IPS-18c (cell line): ENCODE measurements around the gene C1orf174.

Source experiments
- H3K4me3 ChIP-seq: 2 replicates; pipeline ENCODE4 v1.7.0; 2013; ENCODE audit warnings: low read depth, mild to moderate bottlenecking, low read length, moderate library complexity; ENCODE audit not compliant: insufficient read depth
- H3K9me3 ChIP-seq: one replicate; pipeline ENCODE4 v1.6.1; 2013; ENCODE audit warnings: mild to moderate bottlenecking, low read length, moderate library complexity; ENCODE audit not compliant: control insufficient read depth, insufficient read depth

C1orf174 gene

DNA sequence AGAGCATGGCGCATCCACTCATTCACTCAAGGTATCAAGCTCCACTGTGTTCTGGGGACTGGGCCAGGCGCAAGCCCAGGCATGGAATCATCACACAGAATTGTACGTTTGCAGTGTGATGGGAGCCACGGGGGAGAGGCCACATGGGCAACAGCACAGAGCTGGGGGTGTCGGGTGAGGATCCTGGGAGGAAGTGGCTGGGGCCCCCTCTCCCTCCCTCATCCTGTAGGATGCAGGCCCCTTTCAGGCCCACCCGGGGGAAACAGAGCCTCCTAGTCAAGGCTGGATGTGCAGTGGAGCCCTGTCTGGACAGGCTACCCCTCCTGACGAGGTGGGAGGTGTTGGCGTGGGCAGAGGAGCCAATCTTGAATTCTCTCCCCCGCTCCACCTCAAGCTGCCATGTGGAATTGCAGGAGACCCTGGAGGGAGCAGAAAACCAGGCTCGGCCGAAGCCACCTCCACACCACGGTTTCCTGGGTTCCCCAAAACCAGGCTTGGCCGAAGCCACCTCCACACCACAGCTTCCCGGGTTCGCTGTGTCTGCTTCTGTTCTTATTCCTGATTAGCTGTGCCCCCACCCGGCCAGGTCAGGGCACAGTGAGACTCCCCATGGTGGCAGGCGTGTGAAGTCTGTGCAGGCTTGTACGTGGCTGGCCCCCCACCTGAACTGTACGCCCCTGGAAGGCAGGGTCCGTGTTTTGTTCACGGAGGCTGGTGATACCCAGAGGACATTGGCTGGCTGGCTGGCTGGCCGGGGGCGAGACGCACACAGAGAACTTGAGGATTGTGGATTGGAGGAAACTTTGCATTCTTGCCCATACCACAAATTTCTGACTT, 4.2 kb upstream of the C1orf174 start:
- peaks cover 6% of the 10 kb centered on the region for H3K9me3 ChIP-seq
- no peak overlapping the region for H3K4me3 ChIP-seq

DNA sequence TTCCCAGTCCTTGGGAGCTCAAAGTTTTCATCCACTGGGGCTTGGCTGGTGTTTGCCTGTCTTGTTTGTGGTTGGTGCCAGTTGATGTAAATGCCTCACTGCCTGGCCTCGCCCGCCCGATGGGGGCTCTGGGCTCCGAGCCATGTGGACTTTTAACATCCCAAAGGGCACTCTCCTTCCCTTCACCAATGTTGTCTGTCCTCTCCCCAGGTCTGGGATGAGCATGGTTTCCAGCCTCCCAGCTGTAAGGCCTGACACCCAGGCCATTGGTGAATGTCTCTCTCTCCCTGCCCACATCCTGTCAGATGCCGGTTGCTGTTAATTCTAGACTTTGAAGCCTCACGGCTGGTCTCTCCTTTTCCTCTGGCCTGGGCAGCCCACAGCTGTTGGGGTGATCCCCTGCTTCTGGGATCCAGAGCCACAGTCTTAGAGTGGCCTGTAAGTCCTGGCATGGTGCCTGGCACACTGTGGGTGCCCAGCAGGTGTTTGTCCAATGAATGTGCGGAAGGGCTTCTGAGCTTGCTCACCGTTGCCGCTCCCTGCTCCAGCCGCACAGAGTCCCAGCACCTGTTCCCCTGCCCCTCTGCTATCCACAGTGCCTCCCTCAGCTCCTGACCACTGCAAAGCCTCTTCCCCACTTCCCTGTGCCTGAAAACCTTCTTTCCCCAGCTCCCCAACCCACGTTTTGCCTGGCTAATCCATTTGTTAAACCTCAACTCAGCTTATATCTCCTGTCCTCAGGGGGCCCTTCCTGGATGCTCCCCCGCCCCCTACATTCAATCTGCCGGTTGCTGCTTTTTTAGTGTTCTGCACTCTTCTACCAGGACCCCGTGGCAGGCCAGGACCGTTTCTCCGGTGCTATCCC, 3.3 kb upstream of the C1orf174 start:
- Histone ChIP-seq H3K9me3 (peaks cover 6% of the 10 kb centered on the region), H3K4me3 (no peak overlapping the region)

DNA sequence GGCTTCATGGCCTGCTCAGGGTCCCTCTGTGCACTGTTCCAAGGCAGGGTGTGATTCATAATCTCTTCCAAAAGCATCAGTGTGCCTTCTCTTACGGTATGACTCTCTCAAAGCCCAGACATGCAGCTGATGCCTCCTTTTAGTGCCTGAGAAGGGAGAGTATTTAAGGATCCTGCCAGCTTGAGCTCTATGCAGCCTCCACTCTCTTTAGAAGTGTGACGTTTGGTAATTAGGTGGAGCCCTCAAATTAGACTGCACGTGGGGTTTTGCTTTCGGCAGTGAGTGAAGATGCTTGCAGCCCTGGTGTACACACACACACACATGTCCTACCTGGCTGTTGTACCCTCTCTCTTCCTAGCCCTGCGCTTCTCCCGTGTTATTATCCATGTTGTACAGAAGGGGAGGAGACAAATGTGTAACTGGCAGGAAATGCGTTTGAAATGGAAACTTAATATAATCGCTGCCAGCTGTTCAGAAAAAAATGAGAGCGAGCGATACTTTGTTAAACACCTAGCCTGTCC, 2.6 kb upstream of the C1orf174 start:
- Histone ChIP-seq H3K4me3 (no peak overlapping the region), H3K9me3 (peaks cover 6% of the 10 kb centered on the region)

DNA sequence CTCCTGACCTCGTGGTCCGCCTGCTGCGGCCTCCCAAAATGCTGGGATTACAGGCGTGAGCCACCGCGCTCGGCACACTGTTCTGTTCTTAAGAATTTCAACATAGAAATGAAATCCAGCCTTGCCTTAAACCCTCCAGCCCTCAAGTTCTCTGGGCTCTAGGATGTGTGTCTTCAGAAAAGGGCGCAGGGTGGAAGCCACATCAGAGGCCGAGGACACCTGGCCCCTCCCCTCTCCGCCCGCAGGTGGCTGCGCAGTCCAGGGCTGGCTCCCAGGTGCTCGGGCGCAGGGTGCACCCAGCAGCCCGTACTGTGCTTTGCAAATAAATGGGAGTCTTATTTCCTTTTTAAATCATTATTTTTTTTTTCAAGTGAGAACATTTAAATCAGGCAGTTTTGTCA, 2.0 kb upstream of the C1orf174 start:
- Histone ChIP-seq H3K9me3 (peaks cover 4% of the 10 kb centered on the region), H3K4me3 (no peak overlapping the region)

DNA sequence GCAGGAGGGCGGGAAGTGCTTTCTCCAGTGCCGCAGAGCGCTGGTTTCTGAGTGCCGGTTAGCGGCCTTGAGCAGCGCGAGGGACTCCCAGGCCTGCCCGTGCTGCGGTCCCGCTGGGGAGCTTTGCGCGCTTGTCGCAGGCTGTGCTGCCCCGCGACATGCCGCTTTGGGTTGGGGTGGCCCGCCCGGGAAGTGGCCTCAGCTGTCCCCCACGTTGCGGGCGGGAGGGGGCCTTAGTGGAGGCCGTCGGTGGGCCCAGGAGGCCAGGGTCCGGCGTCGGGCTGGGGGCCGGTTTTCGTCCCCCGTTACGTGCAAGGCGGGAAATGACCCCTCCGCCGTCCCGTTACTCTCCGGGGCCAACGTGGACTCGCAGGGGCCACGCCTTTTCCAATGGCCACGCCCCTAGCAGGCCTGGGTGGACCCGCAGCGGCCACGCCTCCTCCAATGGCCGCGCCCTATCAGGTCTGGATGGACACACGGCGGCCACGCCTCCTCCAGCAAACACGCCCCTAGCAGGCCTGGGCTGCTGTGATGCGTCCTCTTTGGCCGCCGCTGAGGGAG, 977 bp upstream of the C1orf174 start:
- Histone ChIP-seq H3K9me3 (peaks cover 4% of the 10 kb centered on the region), H3K4me3 (peak overlapping the region; percentile 99)

DNA sequence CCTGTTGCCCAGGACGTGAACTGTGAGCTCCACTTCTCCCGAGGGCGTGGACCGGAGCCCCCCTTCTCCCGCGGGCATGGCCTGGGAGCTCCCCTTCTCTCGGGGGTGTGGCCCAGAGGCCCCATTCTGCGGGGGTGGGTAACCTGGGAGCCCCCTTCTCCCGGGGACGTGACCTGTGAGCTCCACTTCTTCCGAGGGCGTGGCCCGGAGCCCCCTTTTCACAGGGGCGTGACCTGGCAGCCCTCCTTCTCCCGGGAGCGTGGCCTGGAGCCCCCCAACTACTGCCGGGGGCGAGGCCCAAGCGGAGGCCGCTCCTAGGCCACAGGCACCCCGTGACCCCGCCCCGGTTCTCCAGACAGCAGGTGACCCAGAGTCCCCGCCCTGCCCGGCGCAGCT, 320 bp downstream of the C1orf174 start:
- Histone ChIP-seq H3K9me3 (peaks cover 4% of the 10 kb centered on the region), H3K4me3 (peak overlapping the region; percentile 99)

DNA sequence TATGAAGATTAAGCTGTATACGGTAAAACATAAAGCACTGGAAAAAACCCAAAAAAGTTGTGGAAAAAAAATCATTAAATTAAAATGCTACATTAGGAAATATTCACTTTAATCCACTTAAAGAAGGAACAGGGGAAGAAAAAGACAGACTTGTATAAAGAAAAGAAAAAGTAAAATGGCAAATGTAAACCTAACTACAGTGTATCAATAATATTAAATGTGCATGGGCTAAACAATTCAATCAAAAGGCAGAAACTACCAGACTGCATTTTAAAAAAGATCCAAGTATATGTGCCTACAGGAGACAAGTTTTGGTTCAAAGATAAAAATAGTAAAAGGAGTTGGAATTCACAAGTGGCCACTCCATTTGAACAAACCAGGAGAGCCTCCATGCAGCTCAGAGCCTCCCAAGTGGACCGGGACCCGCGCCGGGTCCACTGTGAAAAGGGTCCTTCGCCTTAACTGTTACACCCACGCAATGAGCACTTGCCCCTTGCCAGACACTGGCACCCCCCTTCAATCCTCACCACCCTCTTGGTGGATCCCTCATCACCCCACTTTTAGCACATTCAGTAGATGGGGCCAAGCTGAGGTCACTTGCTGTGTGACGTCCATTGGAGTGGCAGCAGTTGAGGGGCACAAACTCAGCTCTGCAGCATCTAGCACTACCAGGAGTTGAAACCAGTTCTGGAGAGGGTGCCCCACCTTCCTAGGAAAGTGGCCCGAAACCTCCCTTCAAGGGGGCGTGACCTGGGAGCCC, 898 bp downstream of the C1orf174 start:
- Histone ChIP-seq H3K4me3 (peak overlapping the region; percentile 99), H3K9me3 (peaks cover 4% of the 10 kb centered on the region)

DNA sequence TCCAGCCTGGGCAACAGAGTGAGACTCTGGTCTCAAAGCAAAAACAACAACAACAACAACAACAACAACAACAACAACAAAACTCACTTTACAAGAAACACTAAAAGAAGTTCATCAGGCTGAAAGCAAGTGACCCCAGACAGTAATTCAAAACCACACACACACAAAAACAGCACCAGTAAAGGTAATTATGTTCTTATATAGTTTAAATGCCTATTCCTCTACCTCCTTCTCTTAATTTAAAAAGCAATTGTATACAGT, 1.7 kb downstream of the C1orf174 start:
- no peak overlapping the region for H3K4me3 ChIP-seq
- H3K9me3 ChIP-seq: peaks cover 4% of the 10 kb centered on the region

DNA sequence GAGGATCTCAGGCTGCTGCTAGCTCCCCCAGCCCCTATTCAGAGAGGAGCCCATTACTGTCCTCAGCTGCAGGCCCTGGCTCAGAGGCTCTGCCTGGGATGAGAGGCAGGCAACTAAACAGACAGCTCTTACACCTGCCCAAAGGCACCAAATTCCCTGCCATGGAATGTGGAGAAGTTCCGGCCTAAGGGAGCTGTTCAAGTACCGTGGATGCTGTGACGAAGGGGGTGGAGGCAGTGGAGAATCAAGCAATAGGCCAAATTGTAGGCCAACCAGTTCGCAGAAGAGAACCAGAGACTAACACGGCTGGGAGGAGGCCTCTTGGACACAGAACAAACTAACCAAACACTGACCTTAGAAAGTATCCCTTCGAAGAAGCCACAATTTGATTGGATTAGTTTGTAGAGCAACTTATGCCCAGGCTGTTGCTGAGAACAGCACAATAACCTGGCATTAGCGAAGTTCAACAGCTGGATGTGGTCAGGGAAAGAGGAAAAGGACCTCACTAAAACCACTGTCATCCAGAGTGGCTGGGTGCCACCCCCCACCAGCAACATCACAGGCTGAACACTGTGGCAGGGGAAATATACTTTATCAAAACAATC, 3.6 kb downstream of the C1orf174 start:
- Histone ChIP-seq H3K9me3 (peaks cover 4% of the 10 kb centered on the region), H3K4me3 (no peak overlapping the region)

DNA sequence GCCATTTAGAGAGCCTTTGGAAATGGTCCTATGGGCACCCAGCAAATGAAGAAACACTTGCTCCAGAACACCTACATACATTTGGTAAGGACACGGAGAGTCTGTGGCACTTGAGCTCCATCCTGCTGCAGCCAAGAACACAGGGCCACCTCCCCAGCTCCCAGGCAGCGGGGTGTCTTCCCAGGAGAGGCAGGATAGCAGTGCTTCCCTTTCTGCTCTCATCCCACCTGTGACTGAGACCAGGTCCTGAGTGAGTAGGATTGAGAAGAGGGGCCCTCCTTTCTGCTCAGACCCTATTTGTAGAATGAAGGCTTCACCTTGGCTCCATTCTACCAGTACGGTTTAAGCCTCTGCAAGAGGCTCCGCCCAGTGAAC, 4.1 kb downstream of the C1orf174 start:
- Histone ChIP-seq H3K4me3 (no peak overlapping the region), H3K9me3 (peaks cover 2% of the 10 kb centered on the region)

DNA sequence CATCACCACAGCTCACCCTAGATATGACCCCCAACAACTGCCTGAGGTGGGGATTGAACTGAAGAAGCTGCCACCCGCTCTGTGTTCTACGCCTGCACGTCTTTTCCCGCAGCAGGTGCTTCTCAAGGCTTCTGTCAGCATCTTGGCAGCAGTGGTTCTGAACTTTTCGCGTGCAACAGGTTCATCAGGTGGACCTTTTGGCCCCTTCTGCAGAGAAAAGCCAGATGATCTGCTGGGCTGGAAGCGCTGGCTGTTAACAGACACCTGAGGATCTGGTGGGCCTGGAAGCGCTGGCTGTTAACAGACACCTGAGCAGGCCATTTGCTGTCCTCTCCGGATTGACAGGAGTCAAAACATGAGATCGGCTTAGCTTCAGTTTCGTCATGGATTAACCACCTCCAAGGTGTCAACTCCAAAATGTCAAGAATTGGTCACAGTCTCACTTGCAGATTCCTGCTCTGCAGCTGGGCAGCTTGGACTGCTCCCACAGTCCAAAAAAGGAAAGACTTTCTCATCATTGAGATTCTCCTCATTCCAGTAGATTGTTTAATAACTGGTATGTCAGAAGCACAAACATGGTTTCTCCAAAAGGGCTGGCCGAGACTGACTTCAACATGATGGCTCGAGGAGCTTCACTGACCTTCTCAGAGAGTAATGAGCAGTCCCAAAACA, 4.7 kb downstream of the C1orf174 start:
- peaks cover 2% of the 10 kb centered on the region for H3K9me3 ChIP-seq

DNA sequence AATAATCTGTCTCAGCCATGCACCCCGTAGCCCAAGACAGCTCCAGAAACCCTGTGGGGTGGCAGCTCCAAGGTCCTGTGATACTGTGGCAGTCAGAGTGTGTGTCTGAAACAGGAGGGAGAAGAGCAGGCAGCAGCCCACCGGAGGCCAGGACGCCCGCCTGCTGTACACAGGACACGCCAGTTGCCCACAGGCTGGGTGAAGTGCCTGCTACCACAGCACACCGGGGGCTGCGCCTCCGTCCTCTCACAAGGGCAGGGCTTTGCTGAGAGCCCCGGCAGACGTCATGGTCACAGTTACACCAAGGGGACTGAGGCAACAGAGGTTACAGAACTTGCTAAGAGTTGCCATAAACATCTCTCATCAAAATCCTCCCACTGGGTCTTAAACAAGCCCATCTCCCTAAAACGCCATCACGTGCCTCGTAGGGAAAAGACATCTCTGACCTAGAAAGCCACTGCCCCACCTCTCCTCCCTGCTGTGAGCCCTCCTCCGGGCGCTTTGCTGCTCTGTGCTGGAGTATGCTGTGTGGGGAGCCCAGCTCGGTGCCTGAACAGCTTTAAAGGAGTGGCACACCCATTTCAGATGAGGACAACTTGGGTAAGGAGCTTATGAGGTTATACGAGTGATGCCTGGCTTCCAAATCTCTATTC, 5.3 kb downstream of the C1orf174 start:
- Histone ChIP-seq H3K4me3 (no peak overlapping the region), H3K9me3 (no peaks in the 10 kb centered on the region)

More for the DNA sequence above, 4.7 kb downstream of the C1orf174 start:
- H3K4me3 ChIP-seq: no peak overlapping the region

DNA sequence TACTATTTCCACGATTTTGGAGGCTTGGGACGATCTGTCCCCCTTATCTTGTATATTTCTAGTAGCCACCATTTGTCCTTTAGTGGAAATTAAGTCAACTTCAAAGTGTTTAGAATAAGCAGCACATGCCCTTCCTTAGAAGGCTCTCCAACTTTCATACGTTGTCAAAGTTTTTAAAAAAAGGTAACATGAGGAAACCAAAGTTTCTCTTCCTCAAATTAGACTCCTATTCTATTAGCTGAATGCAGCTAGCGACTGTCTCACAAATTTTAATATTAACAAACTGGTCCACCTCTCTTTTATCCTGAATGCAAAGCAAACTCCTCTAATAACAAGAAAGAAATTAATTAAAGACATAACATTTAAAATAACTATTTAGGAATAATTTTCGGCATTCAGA, 6.9 kb downstream of the C1orf174 start:
- Histone ChIP-seq H3K9me3 (no peaks in the 10 kb centered on the region), H3K4me3 (no peak overlapping the region)

DNA sequence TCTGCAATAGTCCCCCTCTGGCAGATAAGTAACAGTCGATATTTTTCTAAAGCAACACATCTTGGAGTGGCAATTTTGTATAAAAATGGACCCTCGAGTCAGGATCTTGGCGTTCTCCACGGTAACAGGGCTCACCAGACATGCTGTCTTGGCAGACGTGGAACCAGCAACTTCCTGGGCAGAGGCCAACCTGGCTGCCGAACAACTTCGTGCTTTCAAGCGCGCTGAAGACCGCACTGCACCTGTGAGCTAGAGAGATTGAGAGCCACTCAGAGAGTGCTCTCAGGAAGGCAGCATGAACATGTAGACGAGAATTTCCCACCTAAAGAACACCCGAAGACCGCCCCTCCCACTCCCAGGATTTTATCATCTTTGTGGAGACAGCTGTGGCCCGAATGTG, 7.3 kb downstream of the C1orf174 start:
- H3K9me3 ChIP-seq: no peaks in the 10 kb centered on the region
- H3K4me3 ChIP-seq: no peak overlapping the region

DNA sequence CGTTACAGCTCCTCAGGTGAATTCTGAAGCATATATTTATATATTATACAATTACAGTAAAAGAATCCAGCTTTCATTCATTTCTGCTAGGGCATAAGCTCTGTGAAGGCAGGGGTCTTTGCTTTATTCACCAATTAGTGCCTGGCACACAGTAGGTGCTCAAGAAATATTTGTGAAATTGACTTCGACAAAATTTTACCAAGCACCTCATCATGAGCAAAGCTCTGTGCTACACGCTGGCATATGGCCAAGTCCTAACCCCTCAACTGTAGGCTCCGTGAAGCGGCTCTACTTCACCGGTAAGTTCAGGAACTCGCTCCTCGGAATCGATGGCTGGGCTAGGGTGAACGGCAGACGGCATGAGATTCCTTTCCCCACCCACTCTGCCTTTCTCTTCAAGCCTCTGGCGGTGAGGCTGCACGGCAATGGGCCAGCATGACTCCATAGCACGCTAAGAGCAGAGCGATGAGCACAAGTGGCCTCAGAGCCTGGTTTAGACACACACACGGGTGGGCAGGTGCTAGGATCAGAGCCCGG, 8.7 kb downstream of the C1orf174 start:
- Histone ChIP-seq H3K9me3 (no peaks in the 10 kb centered on the region), H3K4me3 (no peak overlapping the region)
